NCI-H1436 (cell line): ENCODE results near the gene S100A12.

Source experiments
- DNase-seq: peaks from one replicate; lab custom pipeline; 2025; lab: John Stamatoyannopoulos, UW

Gene S100A12

DNA sequence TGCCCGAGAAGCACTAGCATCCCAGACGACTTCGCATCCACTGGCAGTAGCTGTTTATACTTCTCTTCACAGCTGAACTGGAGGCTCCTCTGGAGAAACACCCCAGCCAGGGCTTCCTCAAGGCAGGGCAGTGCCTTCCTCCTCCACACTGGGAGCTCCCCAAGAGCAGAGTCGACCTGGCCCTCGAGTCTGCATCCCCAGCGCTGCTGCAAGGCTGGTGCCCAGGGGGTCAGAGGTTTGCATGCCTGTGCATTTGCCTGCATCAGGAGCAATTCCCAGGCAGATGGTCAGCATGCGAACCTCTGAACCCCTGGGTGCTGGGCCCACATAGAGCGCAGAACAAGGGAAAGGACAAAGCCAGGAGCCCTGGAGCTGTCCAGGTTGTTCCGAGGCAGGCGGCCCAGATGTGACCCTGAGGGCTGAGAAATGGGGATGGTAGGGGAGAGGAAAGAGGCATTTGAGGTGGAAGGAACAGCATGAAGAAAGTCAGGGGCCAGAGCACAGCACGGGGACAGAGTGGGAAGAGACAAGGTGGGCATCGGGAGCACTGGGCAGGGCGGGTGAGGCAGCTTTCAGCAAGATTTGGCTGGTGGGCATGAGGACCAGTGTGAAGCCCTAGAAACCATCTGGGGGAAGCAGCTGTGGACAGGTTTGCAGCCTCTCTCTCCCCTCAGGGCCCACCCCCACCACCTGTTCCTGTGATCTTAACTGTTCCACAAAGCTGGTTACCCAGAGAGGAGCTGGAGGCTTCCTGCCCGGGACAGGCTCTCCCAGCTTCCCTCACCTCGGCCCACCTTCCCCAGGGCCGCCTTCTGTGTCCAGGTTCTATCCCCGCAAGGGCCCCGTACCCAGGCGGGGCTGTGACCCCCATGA lies 21.9 kb upstream of the S100A12 start:
- no peak for DNase-seq

GRCh38 chr1:153396461-153396860 lies 21.0 kb upstream of the S100A12 start:
- DNase-seq, result no peak

GRCh38 chr1:153395776-153396175 lies 20.4 kb upstream of the S100A12 start:
- DNase-seq, result no peak

GRCh38 chr1:153395136-153395685 lies 19.8 kb upstream of the S100A12 start:
- DNase-seq, result no peak

DNA sequence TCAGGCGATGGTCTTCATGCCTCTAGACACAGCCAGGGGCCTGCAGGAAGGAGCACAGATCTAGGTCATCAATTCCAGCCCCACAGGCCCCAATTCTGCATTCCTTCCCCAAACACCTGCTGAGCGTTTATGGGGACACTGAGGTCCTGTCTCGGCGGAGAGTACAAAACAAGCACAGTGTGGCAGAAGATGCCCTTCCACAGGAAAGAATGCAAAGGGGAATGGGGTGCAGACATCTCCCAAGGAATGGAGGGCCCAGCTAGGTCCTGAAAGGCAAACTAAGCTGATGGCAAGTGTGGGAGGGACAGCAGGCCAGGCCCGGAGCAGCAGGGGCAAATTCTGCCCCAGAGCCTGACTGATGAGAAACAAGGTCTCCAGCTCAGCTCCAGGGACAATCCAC lies 19.0 kb upstream of the S100A12 start:
- no peak for DNase-seq

- DNase-seq, result no peak
Observed at GRCh38 chr1:153393926-153394325, 18.5 kb upstream of the S100A12 start.

GRCh38 chr1:153392822-153393221 lies 17.4 kb upstream of the S100A12 start:
- no peak for DNase-seq

- no peak for DNase-seq
Observed at GRCh38 chr1:153392258-153392657, 16.8 kb upstream of the S100A12 start.

DNA sequence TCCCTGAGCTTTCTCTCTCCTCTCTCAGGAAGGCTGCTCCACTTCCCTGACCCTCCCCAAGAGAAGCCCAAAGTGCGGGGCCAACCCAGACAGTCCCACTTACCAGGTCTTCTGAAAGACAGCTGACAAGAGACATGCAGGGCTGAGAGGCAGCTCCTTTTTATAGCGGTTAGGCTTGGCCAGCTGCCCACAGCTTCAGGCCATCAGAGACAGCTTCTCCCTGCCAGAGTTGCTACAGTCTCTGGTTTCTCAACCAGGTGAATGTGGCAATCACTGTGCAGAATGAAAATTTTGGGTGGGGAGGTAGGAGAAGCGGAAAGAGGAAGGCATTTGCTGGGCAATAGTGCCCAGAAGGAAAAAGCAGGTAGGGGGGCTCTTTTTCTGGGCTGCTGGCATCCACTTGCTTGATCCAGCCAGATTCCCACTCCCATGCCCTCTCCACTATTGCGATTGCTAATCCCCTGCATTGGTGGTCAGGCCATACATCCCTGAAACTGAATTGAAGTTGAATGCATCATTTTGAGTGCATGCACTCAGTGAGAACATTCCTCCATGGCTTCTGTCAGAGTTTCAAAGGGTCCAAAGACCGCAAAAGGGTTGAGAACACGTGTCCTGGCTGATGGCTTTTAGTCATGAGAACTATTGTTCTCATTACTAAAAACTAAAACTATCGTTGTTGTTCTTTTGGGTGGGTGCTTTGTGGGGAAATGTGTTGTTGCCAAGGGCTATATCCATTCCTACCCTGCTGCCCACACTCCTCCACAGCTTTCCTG lies 15.7 kb upstream of the S100A12 start, which contains the start of gene S100A8:
Gene S100A8 (minus strand): TSS at position 136 of the 773 bp plus-strand sequence. CDS start 538 bp downstream, outside the sequence.
- DNase-seq, result no peak

GRCh38 chr1:153389973-153390879 lies 14.8 kb upstream of the S100A12 start:
- DNase-seq, result no peak

- DNase-seq, result no peak
Observed at GRCh38 chr1:153389401-153389800, 14.0 kb upstream of the S100A12 start.

GRCh38 chr1:153387785-153388184 lies 12.4 kb upstream of the S100A12 start:
- DNase-seq, result no peak

GRCh38 chr1:153387001-153387400 lies 11.6 kb upstream of the S100A12 start:
- DNase-seq, result no peak

DNA sequence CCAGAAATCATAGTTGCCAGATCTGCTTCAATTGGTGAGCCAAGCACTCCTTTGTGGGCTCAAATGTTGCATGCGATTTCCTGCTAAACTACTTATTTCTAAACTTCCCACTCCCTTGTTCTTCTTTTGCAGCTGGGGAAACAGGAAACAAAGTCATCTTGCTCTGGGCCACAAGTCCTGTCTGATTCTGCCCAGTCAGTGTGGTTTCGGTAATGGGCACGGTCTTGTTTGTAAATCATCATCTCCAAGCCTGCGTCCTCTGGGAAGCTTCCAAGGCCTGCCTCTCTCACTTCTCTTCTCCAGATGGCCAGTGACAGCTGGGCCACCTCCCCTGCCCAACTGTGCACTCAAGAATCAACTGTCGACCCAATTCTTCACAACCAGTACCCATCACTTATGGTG lies 11.1 kb upstream of the S100A12 start:
- DNase-seq, result no peak

DNA sequence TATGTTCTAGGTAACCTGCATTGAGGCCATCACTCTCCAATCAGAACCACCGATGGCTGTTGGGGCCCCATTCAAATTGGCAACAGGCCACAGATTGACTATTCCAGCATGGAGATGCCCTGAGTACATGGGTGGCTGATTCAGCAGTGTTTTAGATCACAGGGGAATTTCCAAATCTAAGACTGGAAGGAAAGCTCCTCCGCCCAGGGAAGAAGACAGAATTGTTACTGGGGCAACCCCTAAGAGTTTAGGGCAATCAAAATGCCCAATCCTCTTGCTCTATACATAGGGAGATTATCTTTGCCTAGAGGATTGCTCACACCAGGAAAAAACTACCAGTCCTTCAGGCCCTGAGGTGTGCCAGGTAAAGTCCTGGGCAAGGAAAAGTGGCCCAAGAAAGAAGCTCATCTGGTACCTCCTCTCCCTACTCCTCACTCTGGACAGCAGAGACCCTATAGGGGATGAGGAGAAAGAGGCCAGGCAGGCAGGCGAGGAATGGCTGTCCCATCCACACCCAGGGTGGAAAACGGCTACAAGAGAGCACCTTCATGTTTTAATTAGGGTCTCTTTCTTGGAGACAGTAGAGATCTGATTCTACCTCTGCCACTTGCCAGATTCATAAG lies 9.6 kb upstream of the S100A12 start:
- DNase-seq, result no peak

GRCh38 chr1:153380711-153381110 lies 5.3 kb upstream of the S100A12 start:
- DNase-seq, result no peak

GRCh38 chr1:153379591-153379990 lies 4.2 kb upstream of the S100A12 start:
- no peak for DNase-seq

GRCh38 chr1:153374071-153374470 lies 1.4 kb downstream of the S100A12 start:
- DNase-seq, result no peak

- DNase-seq, result no peak
Observed at GRCh38 chr1:153372571-153372970, 2.9 kb downstream of the S100A12 start.

GRCh38 chr1:153371231-153371630 lies 4.2 kb downstream of the S100A12 start:
- no peak for DNase-seq

- DNase-seq, result no peak
Observed at GRCh38 chr1:153370146-153370545, 5.3 kb downstream of the S100A12 start.
